Measurements from ENCODE around the gene IL1RAPL1.
"Not testable (repeated sequence)": the region's sequence is repeated elsewhere in the genome, so short reads cannot be mapped to it uniquely, and the experiment has no call there.

Gene IL1RAPL1

GRCh38 chrX:28628120-28628519 lies 40.9 kb downstream of the IL1RAPL1 start:
- no peak for DNase-seq (ENCODE audit: low read depth in 2 of 2)

GRCh38 chrX:28638775-28639174 lies 51.5 kb downstream of the IL1RAPL1 start:
- no peak for DNase-seq (ENCODE audit: low read depth in 2 of 2)

GRCh38 chrX:28639451-28639850 lies 52.2 kb downstream of the IL1RAPL1 start:
- no peak for DNase-seq (ENCODE audit: low read depth in 2 of 2)

GRCh38 chrX:28649541-28649940 lies 62.3 kb downstream of the IL1RAPL1 start:
- DNase-seq (ENCODE audit: low read depth in 2 of 2), result no peak

- DNase-seq (ENCODE audit: low read depth in 2 of 2), result no peak
These were observed 63.9 kb downstream of the IL1RAPL1 start for GRCh38 chrX:28651186-28651585.

- no peak for DNase-seq (ENCODE audit: low read depth in 2 of 2)
These were observed 72.0 kb downstream of the IL1RAPL1 start for GRCh38 chrX:28659269-28659668.

GRCh38 chrX:28665778-28666177 lies 78.5 kb downstream of the IL1RAPL1 start:
- DNase-seq (ENCODE audit: low read depth in 2 of 2), result no peak

- DNase-seq (ENCODE audit: low read depth in 2 of 2), result no peak
These were observed 81.1 kb downstream of the IL1RAPL1 start for GRCh38 chrX:28668303-28668702.

GRCh38 chrX:28668957-28669356 lies 81.7 kb downstream of the IL1RAPL1 start:
- no peak for DNase-seq (ENCODE audit: low read depth in 2 of 2)

- DNase-seq (ENCODE audit: low read depth in 2 of 2), result no peak
These were observed 82.8 kb downstream of the IL1RAPL1 start for GRCh38 chrX:28670074-28670473.

- no peak for DNase-seq (ENCODE audit: low read depth in 2 of 2)
These were observed 87.9 kb downstream of the IL1RAPL1 start for GRCh38 chrX:28675173-28675572.

- DNase-seq (ENCODE audit: low read depth in 2 of 2), result no peak
These were observed 105.9 kb downstream of the IL1RAPL1 start for GRCh38 chrX:28693101-28693500.

- no peak for DNase-seq (ENCODE audit: low read depth in 2 of 2)
These were observed 110.5 kb downstream of the IL1RAPL1 start for GRCh38 chrX:28697732-28698131.

- no peak for DNase-seq (ENCODE audit: low read depth in 2 of 2)
These were observed 114.0 kb downstream of the IL1RAPL1 start for GRCh38 chrX:28701222-28701621.

- DNase-seq (ENCODE audit: low read depth in 2 of 2), result no peak
These were observed 119.7 kb downstream of the IL1RAPL1 start for GRCh38 chrX:28706964-28707363.

- DNase-seq (ENCODE audit: low read depth in 2 of 2), result no peak
These were observed 122.2 kb downstream of the IL1RAPL1 start for GRCh38 chrX:28709421-28709820.

GRCh38 chrX:28717864-28718263 lies 130.6 kb downstream of the IL1RAPL1 start:
- DNase-seq (ENCODE audit: low read depth in 2 of 2), result no peak

GRCh38 chrX:28718450-28718849 lies 131.2 kb downstream of the IL1RAPL1 start:
- DNase-seq (ENCODE audit: low read depth in 2 of 2), result no peak

- no peak for DNase-seq (ENCODE audit: low read depth in 2 of 2)
These were observed 132.4 kb downstream of the IL1RAPL1 start for GRCh38 chrX:28719620-28720019.

GRCh38 chrX:28752330-28752729 lies 165.1 kb downstream of the IL1RAPL1 start:
- no peak for DNase-seq (ENCODE audit: low read depth in 2 of 2)

GRCh38 chrX:28756175-28756574 lies 168.9 kb downstream of the IL1RAPL1 start:
- DNase-seq (ENCODE audit: low read depth in 2 of 2), result no peak

- DNase-seq (ENCODE audit: low read depth in 2 of 2), result no peak
These were observed 169.4 kb downstream of the IL1RAPL1 start for GRCh38 chrX:28756647-28757046.

GRCh38 chrX:28757290-28757689 lies 170.0 kb downstream of the IL1RAPL1 start:
- no peak for DNase-seq (ENCODE audit: low read depth in 2 of 2)

GRCh38 chrX:28766561-28766960 lies 179.3 kb downstream of the IL1RAPL1 start:
- DNase-seq (ENCODE audit: low read depth in 2 of 2), result not testable (repeated sequence)

GRCh38 chrX:28773807-28774206 lies 186.6 kb downstream of the IL1RAPL1 start:
- no peak for DNase-seq (ENCODE audit: low read depth in 2 of 2)
